SK-N-SH treated with all-trans-retinoic acid at 6 μM for 48 hours (cell line): ENCODE results near the gene TNFRSF21.

Experiments used
- ARNTL ChIP-seq: fragments of 450-650 bp; formaldehyde crosslinking; IDR thresholded peaks from 2 replicates; pipeline ENCODE4 v1.5.0; 2020; ENCODE audit warnings: low read depth, mild to moderate bottlenecking, moderate library complexity, borderline replicate concordance
- CREB5 ChIP-seq: fragments of 250-450 bp; sonication (Bioruptor Pico); IDR thresholded peaks from 2 replicates; pipeline ENCODE4 v1.5.1; 2020; ENCODE audit warnings: low read depth, mild to moderate bottlenecking, moderate library complexity
- CSRNP3 ChIP-seq: fragments of 250-450 bp; sonication (Bioruptor Pico); IDR thresholded peaks from 2 replicates; pipeline ENCODE4 v1.5.1; 2021; ENCODE audit warnings: mild to moderate bottlenecking, moderate library complexity
- ESRRG ChIP-seq: fragments of 250-450 bp; sonication (Bioruptor Pico); IDR thresholded peaks from 2 replicates; pipeline ENCODE4 v1.6.1; 2021; ENCODE audit warnings: mild to moderate bottlenecking
- PATZ1 ChIP-seq: fragments of 250-450 bp; sonication (Bioruptor Pico); IDR thresholded peaks from 2 replicates; pipeline ENCODE4 v1.8.0; 2020; ENCODE audit warnings: mild to moderate bottlenecking, moderate library complexity, borderline replicate concordance
- SNAI2 ChIP-seq: fragments of 250-450 bp; sonication (Bioruptor Pico); IDR thresholded peaks from 2 replicates; pipeline ENCODE4 v1.5.0; 2020; ENCODE audit warnings: mild to moderate bottlenecking, moderate library complexity
- ZNF8 ChIP-seq: fragments of 450-650 bp; formaldehyde crosslinking; IDR thresholded peaks from 2 replicates; pipeline ENCODE4 v1.5.0; 2020; ENCODE audit warnings: mild to moderate bottlenecking, moderate library complexity

- TF ChIP-seq CSRNP3 (CRISPR knock-in tag), result no peak
- no peak for TF ChIP-seq ZNF8 (CRISPR knock-in tag)
- no peak for TF ChIP-seq PATZ1
- no peak for TF ChIP-seq ESRRG (CRISPR knock-in tag)
- TF ChIP-seq CREB5 (CRISPR knock-in tag), result no peak
- no peak for TF ChIP-seq ARNTL (CRISPR knock-in tag)
- no peak for TF ChIP-seq SNAI2 (CRISPR knock-in tag)
Observed at GRCh38 chr6:47221565-47221964, 88.1 kb downstream of the TNFRSF21 start.
